ENCODE data around the gene KRTAP10-8.
"Not testable (repeated sequence)": the region's sequence is repeated elsewhere in the genome, so short reads cannot be mapped to it uniquely, and the experiment has no call there.

Gene KRTAP10-8

DNA sequence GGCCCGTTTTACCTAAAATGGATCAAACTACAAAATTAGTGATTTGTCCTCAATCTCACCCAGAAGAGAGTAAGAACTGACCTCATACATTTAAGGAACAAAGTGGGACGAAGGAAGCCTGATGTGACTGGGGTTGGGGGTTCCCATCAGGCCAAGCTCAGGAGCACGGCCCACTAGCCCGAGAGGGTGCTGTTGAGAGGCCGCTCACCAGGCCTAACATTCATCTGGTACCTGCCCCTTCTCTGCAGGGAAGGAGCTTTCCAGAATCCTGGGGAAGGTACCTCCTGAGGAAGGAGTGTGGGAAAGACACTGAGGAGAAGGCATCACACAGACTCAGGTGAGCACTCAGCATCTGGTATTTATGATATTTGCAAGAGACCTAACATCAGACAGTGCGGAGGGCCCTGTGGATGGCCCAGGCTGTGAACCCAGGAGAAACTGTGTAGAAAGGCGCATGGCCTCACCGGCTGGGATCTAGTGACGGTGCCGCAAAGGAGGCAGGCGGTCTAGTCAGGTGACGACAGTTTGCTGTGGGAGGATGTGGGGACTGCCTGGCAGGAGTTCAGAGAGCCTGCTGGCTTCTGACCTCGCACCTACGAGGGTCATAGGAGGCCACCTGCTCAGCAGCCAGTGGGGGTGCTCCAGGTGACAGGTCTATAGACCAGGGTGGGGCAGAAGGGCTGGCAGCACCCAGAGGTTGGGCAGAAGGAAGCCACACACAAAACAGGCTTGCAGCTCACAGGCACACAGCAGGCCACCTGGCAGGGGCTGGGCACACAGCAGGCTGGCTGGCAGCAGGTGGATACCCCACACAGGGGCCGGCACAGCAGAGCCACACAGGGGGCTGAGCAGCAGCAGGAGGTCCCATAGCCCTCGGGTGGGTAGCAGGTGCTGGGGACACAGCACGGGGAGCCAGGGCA, 42.0 kb downstream of the KRTAP10-8 start:
- in situ Hi-C loops (cut with HindIII; ENCODE audit: low pct_ligation_motif_present, low pct_unique_long_range_greater_than_20kb, low sequenced_read_pairs), result no loop called here
- no peak for DNase-seq

DNA sequence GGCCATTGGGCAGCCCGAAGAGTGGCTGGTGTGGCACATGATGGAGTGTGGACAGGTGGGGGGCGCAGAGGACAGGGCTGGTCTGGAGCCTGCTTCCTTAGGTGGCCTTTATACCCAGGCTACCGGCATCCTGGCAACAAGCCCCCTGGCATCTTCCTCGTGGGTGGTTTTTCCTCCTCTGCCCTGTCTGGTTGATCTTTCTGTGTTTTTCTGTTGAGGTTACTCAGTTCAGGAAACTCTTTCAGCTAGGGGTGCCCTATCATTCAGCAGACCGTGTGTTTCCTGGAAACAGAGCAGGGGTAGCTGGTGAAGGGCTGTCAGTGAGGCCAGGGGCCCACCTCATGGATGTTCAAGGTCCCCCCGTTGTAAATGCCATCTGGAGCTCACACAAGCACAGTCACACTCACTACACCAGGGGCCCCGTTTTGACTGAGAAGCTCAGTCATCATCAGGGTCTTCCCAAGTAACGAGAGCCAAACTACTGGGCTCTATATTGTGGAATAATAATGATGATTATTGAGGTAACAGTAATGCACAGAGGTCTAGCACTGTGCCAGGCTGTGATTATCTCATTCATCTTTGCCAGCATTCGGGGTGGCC, 42.8 kb downstream of the KRTAP10-8 start, which contains the start of gene KRTAP12-4:
Gene KRTAP12-4 (minus strand): TSS at position 84 of the 600 bp plus-strand sequence. CDS start 45 bp downstream, at position 39.
- DNase-seq, result no peak
- in situ Hi-C loops (cut with HindIII; ENCODE audit: low pct_ligation_motif_present, low pct_unique_long_range_greater_than_20kb, low sequenced_read_pairs), result no loop called here

DNA sequence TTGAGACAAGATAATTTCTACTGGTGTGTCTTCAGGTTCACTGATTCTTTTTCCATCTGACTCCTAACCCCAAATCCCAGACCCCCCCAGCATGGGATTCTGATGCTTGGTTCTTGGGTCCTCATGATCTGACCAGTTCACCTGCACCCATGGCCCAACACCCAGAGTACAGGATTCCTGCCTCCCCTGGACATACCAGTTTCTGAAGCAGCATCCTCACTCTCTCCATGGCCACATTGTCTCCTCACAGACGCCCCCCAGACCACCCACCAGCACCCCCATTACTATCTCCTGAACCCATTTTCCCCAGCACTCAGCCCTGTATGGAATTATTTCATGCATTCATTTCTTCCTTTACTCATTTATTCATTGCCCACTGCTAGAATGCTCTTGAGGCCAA, 45.0 kb downstream of the KRTAP10-8 start:
- in situ Hi-C loops (cut with HindIII; ENCODE audit: low pct_ligation_motif_present, low pct_unique_long_range_greater_than_20kb, low sequenced_read_pairs), result no loop called here
- DNase-seq, result no peak

DNA sequence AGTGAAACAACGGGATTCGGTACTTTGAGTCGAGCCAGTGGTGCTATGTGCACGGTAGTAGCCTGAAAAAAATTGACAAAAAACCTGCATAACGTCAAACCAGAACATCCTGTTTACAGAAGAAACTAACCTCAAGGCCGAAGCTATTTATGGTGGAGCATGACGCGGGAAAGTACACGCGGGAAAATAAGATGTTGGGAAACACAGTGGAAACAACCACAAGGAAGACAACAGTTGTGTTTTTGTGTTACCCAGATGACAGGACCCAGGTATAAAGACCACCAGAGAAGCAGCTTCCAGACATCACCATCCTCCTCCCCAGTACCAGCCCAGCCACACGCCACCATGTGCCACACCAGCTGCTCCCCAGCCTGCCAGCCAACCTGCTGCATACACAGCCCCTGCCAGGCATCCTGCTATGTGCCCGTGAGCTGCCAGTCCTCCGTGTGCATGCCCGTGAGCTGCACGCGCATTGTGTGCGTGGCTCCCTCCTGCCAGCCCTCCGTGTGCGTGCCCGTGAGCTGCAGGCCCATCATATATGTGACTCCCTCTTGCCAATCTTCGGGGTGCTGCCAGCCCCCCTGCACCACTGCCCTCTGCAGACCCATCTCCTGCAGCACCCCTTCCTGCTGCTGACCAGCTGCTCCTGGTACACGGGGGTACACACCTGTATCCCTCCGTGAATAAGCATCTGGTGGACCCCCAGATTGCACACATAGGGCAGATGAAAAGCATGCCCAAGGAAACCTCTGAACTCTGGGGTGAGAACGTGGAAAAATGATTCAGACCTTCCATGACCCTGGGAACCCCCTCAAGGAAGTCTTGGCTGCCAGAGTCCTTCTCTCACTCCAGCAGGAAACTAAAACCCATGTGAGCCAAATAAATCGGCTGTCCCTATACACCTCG, 46.0 kb downstream of the KRTAP10-8 start, which contains the start of gene KRTAP12-3:
Gene KRTAP12-3 (plus strand): TSS at position 298 of the 906 bp plus-strand sequence. CDS start 48 bp downstream, at position 346.
- DNase-seq, result no peak
- in situ Hi-C loops (cut with HindIII; ENCODE audit: low pct_ligation_motif_present, low pct_unique_long_range_greater_than_20kb, low sequenced_read_pairs), result no loop called here

DNA sequence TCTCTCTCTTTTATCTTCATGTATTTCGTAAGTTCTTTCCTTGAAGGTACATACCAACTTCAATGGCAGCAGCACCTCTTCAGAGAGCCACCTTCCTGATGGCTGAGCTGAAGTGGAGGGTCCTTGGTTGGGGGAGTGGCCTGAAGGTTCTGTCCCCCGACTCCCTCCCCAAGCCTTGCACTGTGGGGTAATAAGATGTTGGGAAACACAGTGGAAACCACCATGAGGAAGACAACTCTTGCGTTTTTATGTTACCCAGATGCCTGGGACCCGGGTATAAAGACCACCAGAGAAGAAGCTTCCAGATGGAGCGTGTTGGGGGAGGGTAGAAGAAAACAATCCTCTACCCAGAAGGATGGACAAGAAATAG, 46.6 kb downstream of the KRTAP10-8 start:
- no peak for DNase-seq
- in situ Hi-C loops (cut with HindIII; ENCODE audit: low pct_ligation_motif_present, low pct_unique_long_range_greater_than_20kb, low sequenced_read_pairs), result no loop called here

DNA sequence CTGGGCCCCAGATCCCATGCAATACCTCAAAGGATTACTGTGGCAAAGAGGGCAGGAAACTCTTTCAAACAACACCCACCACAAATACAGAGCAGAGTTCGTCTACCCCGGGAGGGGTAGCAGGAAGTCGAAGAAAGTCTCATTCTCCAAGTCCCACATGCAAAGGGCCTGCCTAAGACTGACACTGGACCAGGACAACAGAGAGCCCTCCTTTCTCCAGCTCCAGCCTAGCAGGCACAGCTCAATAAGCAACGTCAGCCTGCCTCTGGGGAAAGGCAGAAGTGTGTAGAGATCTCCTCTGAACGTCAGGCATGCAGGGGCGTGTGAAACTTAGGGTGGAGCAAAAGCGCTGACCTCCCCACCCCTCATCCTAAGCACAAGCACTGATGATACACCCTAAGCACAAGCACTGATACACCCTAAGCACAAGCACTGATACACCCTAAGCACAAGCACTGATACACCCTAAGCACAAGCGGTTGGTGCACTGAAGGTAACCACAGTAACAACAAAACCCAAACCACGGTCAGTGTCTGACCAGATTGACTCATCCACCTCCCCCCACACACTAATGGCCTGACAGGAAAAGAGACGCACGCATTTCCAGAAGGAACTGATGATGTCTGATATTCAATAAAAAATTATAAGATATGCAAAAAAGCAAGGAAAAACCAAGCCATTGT, 47.2 kb downstream of the KRTAP10-8 start:
- DNase-seq, result no peak
- in situ Hi-C loops (cut with HindIII; ENCODE audit: low pct_ligation_motif_present, low pct_unique_long_range_greater_than_20kb, low sequenced_read_pairs), result no loop called here

DNA sequence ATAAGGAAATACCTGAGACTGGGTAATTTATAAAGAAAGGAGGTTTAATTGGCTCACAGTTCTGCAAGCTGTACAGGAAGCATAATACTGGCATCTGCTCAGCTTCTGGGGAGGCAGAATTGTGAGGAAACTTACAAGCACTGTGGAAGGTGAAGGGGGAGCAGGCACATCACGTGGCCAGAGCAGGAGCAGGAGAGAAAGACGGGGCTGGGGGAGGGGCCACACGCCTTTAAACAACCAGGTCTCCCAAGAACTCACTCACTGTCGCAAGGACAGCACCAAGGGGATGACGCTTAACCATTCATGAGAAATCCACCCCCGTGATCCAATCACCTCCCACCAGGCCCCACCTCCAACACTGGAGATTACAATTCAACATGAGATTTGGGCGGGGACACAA, 49.7 kb downstream of the KRTAP10-8 start:
- in situ Hi-C loops (cut with HindIII; ENCODE audit: low pct_ligation_motif_present, low pct_unique_long_range_greater_than_20kb, low sequenced_read_pairs); DNase-seq: not testable (repeated sequence)

All from ACHN (cell line).